WI38 (cell line): ENCODE results near the gene BFSP2.
A peak's percentile ranks its signal among the peaks of the same experiment; 100 is the strongest.

Source experiments
- H3K4me3 ChIP-seq: 2 replicates; pipeline ENCODE4 v1.5.1; 2011; ENCODE audit warnings: low read depth, mild to moderate bottlenecking, control low read depth, low read length
- TF ChIP-seq, protein P1 (sequence below): IDR thresholded peaks from 2 replicates; pipeline ENCODE4 v1.5.1; 2012; ENCODE audit warnings: low read depth, mild to moderate bottlenecking, control low read depth, low read length

The BFSP2 gene

GRCh38 chr3:133383175-133383574, 16.7 kb upstream of the BFSP2 start:
- TF ChIP-seq, protein P1, sequence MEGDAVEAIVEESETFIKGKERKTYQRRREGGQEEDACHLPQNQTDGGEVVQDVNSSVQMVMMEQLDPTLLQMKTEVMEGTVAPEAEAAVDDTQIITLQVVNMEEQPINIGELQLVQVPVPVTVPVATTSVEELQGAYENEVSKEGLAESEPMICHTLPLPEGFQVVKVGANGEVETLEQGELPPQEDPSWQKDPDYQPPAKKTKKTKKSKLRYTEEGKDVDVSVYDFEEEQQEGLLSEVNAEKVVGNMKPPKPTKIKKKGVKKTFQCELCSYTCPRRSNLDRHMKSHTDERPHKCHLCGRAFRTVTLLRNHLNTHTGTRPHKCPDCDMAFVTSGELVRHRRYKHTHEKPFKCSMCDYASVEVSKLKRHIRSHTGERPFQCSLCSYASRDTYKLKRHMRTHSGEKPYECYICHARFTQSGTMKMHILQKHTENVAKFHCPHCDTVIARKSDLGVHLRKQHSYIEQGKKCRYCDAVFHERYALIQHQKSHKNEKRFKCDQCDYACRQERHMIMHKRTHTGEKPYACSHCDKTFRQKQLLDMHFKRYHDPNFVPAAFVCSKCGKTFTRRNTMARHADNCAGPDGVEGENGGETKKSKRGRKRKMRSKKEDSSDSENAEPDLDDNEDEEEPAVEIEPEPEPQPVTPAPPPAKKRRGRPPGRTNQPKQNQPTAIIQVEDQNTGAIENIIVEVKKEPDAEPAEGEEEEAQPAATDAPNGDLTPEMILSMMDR = no peak
- no peak overlapping the region for H3K4me3 ChIP-seq

DNA sequence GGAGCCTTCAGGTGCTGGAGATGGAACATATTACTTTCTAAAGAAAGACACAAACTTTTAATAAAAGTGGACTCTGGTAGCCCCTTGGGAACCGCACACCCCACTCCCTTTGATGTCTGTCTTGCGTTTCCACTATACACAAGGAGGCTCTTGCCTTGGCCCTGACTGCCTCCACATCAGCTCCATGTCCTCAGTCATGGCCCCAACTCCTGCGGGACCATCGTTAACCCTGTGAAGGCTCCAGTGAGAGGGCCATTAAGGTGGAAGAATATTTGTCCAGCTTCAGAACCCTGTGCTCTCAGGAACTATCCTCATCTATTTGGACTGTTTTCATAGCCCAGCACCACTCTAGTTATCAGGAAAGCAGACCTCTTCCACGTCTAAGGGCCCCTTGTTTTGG, 16.1 kb upstream of the BFSP2 start:
- H3K4me3 ChIP-seq = no peak overlapping the region
- TF ChIP-seq, protein P1 = no peak

DNA sequence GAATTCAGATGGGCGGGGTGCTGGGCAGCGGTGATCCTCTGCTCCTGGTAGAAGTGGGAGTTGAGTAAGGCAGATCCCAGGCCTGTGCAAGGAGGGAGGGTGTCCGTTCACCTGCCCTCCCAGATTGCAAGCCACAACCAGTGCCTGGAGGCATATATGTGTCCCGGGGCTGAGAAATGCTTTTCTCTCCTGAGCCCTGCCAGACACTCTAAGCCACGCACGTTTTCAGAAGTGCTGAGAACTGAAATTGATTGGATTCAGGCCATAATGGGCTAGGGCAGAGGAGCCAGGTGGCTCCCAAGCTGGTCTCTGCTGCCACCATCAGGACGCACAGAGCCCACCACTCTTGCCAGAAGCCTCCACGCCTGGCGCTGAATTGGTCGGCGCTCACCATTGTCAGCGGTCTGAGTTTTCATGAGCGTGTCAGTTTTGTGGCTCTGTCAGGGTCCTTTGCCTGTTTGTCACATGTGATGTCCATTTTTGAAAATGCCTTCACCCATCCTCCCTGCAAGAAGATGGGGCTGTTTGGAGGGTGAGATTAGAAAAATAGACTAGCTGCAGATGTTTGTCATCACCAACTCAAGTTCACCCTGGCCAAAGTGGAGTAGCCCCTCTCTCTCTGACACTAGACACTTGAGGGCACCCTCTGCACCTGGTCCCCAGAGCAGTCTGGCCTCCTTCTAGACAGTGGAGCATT, 15.4 kb upstream of the BFSP2 start:
- no peak overlapping the region for H3K4me3 ChIP-seq
- TF ChIP-seq, protein P1 = peak; percentile 65; the same call in 1 of the 2 replicates

DNA sequence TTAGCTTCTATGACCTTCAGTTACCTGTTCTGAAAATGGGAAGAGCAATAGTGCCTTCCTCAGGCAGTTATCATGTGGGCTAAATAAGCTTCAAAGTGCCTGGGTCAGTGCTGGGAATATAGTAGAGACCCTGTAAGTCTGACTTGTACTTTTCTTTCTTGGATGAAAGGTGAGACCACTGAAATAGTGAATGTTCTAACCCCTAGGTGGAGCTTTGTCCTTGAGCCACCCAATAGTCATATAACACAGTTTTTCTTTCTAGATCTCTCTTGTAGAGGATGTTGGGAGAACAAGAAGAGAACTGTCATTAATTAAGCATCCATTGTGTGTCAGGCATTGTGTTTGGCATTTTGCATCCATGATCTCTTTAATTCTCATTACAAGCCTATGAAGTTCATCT, 13.0 kb upstream of the BFSP2 start:
- TF ChIP-seq, protein P1 = no peak
- no peak overlapping the region for H3K4me3 ChIP-seq

- TF ChIP-seq, protein P1 = no peak
- H3K4me3 ChIP-seq = no peak overlapping the region
Measured at GRCh38 chr3:133387341-133387740, 12.5 kb upstream of the BFSP2 start.

DNA sequence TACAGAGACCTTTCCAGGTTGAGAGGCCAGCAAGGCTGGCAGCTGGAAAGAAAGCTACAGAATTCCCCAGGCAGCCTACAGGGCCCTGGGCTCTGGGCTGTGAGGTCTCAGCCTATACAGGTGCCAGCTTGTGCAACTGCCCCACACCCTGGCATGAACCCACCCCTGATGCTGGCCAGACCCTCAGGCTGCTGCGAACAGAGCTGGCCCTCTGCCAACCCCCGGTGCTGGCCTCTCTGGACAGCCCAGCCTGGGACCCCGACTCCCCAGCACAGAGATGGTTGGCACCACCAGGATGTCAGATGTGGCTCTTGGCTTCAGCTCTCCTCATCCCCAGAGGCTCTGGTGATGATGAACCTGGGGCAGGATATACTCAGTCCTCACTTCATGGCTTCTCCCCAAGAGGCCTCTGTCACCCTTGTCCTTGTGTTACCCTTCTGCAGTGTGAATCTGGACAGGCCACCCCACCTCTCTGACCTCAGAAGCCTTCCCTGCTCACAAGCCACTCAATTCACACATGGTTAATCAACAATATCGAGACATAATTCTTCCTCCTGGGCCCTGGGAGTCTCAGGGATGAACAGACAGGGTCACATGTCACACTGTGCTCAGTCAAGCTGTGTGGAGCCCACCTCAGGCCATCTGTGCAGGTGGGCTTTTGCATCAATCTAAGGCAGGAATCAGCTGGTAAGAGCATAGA, 11.0 kb upstream of the BFSP2 start:
- TF ChIP-seq, protein P1 = no peak
- no peak overlapping the region for H3K4me3 ChIP-seq

DNA sequence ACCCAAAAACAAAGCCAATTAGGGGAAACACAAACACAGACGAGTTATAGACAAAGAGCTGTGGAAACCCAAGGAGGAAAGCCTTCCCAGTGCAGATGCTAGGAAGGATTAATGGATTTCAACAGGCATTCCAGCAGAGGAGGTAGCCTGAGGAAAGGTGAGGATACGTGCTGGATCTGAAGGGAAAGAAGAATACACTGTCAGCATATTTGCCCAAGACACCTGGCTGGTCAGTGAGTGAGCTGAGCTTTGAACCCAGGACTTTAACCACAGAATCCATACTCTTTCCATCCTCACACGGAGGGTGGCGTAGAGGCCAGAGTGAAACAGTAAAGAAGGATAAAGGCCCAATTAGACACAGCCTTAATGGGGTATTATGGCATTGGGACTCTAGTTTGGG, 9.1 kb upstream of the BFSP2 start:
- no peak overlapping the region for H3K4me3 ChIP-seq
- TF ChIP-seq, protein P1 = no peak
